Nephron progenitor cell (in vitro differentiated cells): ENCODE results near the gene HSD3B7.
A peak's percentile ranks its signal among the peaks of the same experiment; 100 is the strongest.

ENCODE experiments used
- DNase-seq: peaks from one replicate; pipeline ENCODE4 v3.0.0; 2021
- H3K27ac Mint-ChIP-seq: 2 replicates; pipeline ENCODE4 v1.8.0; 2021; ENCODE audit warnings: mild to moderate bottlenecking, moderate library complexity, mixed read lengths
- H3K27me3 Mint-ChIP-seq: 2 replicates; pipeline ENCODE4 v1.8.0; 2021; ENCODE audit warnings: mild to moderate bottlenecking, low read depth, mixed read lengths; ENCODE audit not compliant: poor library complexity
- H3K36me3 Mint-ChIP-seq: 2 replicates; pipeline ENCODE4 v1.8.0; 2021; ENCODE audit warnings: low read depth, mixed read lengths
- H3K4me1 Mint-ChIP-seq: 2 replicates; pipeline ENCODE4 v1.8.0; 2021; ENCODE audit warnings: mixed read lengths
- H3K4me3 Mint-ChIP-seq: 2 replicates; pipeline ENCODE4 v1.8.0; 2021; ENCODE audit warnings: mild to moderate bottlenecking, moderate library complexity, mixed read lengths
- H3K9me3 Mint-ChIP-seq: 2 replicates; pipeline ENCODE4 v1.8.0; 2021; ENCODE audit warnings: mild to moderate bottlenecking, moderate library complexity, mixed read lengths
- CTCF ChIP-seq: fragments of 200-600 bp; sonication (generic); IDR thresholded peaks from 2 replicates; pipeline ENCODE4 v1.5.0; 2021; ENCODE audit warnings: antibody characterized with exemption

Gene HSD3B7

DNA sequence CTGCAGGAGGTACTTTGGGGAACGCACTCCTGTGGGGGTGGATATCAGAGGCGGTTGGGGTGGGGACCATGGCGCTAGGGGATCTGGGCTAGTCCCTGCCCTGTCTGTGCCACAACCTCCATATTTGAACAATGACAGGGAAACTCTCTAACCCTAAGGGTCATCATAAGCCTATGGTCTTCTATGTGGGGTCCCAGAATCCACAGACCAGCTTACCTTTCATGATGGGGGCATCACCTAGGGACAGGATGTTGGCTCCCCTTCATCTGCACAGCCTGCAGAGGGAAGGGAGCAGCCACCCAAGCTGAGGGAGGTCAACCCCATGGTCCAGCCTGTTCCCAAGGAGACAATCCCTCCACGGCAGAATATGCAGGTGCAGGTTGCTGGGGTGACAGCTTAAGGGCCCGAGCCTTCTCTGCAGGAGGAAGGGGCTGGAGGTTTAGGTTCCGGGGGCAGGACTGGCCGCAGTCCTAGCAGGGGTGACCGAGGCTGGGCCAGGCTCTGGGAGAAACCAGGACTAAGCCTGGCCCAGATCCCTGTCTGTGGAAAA lies 34.4 kb upstream of the HSD3B7 start:
- Mint-ChIP-seq H3K9me3 (no peaks in the 10 kb centered on the region), H3K4me3 (peak overlapping the region; percentile 95), H3K27ac (peak overlapping the region; percentile 85), H3K4me1 (peaks cover 55% of the 10 kb centered on the region), H3K27me3 (peaks cover 3% of the 10 kb centered on the region), H3K36me3 (peaks cover 10% of the 10 kb centered on the region)
- DNase-seq = no peak
- TF ChIP-seq CTCF = no peak

- Mint-ChIP-seq H3K27ac (no peak overlapping the region), H3K27me3 (peaks cover 3% of the 10 kb centered on the region), H3K36me3 (peaks cover 4% of the 10 kb centered on the region), H3K9me3 (no peaks in the 10 kb centered on the region), H3K4me3 (no peak overlapping the region), H3K4me1 (peaks cover 49% of the 10 kb centered on the region)
- TF ChIP-seq CTCF = no peak
- no peak for DNase-seq
Observed at GRCh38 chr16:30951193-30951592, 33.8 kb upstream of the HSD3B7 start.

DNA sequence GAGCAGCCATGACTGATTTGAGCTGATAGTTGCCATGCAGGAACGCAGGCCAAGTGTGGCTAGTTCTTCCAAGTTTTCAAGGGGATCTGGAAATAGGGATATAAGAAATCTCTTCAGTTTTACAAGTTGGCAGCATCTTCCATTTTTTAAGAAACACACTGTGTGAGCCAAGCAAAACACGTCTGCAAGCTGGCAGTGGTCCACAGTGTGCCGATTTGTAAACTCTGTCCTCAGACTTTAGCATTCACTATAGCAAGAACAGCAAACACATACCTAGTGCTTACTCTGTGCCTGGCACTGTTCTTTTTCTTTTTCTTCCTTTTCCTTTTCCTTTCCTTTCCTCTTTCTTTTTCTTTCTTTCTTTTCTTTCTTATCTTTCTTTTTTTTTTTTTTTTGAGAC lies 33.3 kb upstream of the HSD3B7 start:
- H3K27ac Mint-ChIP-seq = no peak overlapping the region
- no peaks in the 10 kb centered on the region for H3K27me3 Mint-ChIP-seq

DNA sequence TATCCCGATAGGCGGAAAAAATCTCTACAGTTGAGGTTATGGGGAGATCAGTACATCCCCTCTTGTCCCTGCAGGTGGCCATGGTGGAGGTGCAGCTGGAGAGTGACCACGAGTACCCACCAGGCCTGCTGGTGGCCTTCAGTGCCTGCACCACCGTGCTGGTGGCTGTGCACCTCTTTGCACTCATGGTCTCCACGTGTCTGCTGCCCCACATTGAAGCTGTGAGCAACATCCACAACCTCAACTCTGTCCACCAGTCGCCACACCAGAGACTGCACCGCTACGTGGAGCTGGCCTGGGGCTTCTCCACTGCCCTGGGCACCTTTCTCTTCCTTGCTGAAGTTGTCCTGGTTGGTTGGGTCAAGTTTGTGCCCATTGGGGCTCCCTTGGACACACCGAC lies 31.9 kb upstream of the HSD3B7 start:
- Mint-ChIP-seq H3K36me3 (no peaks in the 10 kb centered on the region), H3K27me3 (no peaks in the 10 kb centered on the region), H3K4me1 (peaks cover 34% of the 10 kb centered on the region), H3K27ac (peak overlapping the region; percentile 39), H3K4me3 (no peak overlapping the region), H3K9me3 (no peaks in the 10 kb centered on the region)
- no peak for DNase-seq
- no peak for TF ChIP-seq CTCF

More for the DNA sequence above, 33.3 kb upstream of the HSD3B7 start:
- no peak for TF ChIP-seq CTCF
- Mint-ChIP-seq H3K36me3 (no peaks in the 10 kb centered on the region), H3K9me3 (no peaks in the 10 kb centered on the region), H3K4me1 (peaks cover 44% of the 10 kb centered on the region), H3K4me3 (no peak overlapping the region)
- DNase-seq = no peak

GRCh38 chr16:30953511-30954124 lies 31.4 kb upstream of the HSD3B7 start:
- peak; percentile 82 for DNase-seq
- H3K4me1 Mint-ChIP-seq = peaks cover 38% of the 10 kb centered on the region
- no peak overlapping the region for H3K4me3 Mint-ChIP-seq
- peak overlapping the region; percentile 39 for H3K27ac Mint-ChIP-seq
- H3K27me3 Mint-ChIP-seq = peaks cover 4% of the 10 kb centered on the region
- no peaks in the 10 kb centered on the region for H3K36me3 Mint-ChIP-seq
- TF ChIP-seq CTCF = peak; percentile 75
- no peaks in the 10 kb centered on the region for H3K9me3 Mint-ChIP-seq

DNA sequence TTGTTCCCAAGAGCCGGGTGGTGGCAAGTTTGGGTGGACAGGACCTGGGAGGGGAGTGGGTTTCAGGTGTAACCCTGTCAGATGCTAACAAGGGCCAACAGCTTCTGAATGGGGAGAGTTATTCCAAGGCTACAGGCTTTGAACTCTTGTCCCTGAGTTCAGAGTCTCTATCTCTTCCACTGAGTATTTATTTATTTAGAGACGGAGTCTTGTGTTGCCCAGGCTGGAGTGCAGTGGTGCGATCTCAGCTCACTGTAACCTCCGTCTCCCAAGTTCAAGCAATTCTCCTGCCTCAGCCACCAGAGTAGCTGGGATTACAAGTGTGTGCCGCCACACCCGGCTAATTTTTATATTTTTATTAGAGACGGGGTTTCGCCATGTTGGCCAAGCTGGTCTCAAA lies 30.0 kb upstream of the HSD3B7 start:
- Mint-ChIP-seq H3K9me3 (no peaks in the 10 kb centered on the region), H3K36me3 (peaks cover 11% of the 10 kb centered on the region), H3K27ac (peak overlapping the region; percentile 83), H3K4me3 (no peak overlapping the region), H3K27me3 (peaks cover 4% of the 10 kb centered on the region), H3K4me1 (peaks cover 45% of the 10 kb centered on the region)
- TF ChIP-seq CTCF = no peak
- no peak for DNase-seq
